HL-60/S4 treated with phorbol 12-myristate 13-acetate at 8.2 ng/mL for 4 days and 3 days (cell line): Measurements from ENCODE around the gene PFDN4.

Source experiments
- in situ Hi-C: fragments of 300-500 bp; cut with MboI; formaldehyde crosslinking; loops from 2 replicates; pipeline ENCODE4 v1.15.0; 2022; ENCODE audit warnings: low sequenced_read_pairs

PFDN4 gene

GRCh38 chr20:54200487-54201267, 7.2 kb upstream of the PFDN4 start:
- in situ Hi-C loops: loop anchor here (25.0 kb wide), 1 partner anchor 638 kb away; no protein-coding TSS in a partner anchor

DNA sequence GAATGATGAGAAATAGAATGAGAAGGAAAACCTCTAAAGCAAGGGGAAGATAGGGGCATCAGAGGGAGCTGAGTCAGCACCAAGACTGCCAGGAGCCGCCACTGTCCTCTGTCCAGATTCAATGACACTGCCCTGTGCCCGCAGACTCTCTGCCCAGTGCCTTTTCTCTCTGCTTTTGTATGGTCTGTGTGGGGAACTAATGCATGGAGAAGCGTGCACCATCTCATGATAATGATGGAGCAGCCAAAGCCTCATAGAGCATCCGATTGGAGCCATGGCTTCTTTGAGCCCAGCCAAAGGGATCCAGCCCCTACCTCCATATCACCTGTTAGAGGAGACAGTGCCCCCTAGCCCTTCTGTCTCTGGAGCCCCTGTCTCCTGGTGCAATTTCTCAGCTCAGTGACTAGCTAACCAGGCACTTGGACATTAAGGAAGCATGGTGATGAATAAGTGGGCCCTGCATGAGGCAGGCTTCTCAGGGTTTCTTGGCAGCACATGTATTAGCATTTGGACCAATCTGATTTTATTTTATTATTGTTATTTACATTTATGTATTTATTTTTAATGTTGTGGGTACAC, 6.5 kb upstream of the PFDN4 start:
- in situ Hi-C loops: loop anchor here (25.0 kb wide), 1 partner anchor 639 kb away; no protein-coding TSS in a partner anchor

- in situ Hi-C loops: loop anchor here (25.0 kb wide), 1 partner anchor 641 kb away; no protein-coding TSS in a partner anchor
These were observed 4.6 kb upstream of the PFDN4 start for GRCh38 chr20:54203281-54203680.

- in situ Hi-C loops: loop anchor here (25.0 kb wide), 1 partner anchor 642 kb away; no protein-coding TSS in a partner anchor
These were observed 3.8 kb upstream of the PFDN4 start for GRCh38 chr20:54204063-54204462.

GRCh38 chr20:54204481-54204880, 3.4 kb upstream of the PFDN4 start:
- in situ Hi-C loops: loop anchor here (25.0 kb wide), 1 partner anchor 642 kb away; no protein-coding TSS in a partner anchor

DNA sequence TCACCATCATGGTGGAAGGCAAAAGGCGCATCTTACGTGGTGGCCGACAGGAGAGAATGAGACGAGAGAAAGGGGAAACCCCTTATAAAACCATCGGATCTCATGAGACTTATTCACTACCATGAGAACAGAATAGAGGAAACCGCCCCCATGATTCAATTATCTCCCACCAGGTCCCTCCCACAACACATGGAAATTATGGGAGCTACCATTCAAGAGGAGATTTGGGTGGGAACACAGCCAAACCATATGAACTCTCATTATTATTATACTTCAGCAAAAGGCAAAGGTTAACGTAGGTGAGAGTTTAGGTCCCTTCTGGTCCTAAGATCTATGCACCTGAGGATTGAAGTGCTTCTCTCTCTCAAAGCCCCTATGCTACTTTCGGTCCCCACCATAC, 2.4 kb upstream of the PFDN4 start:
- in situ Hi-C loops: loop anchor here (25.0 kb wide), 1 partner anchor 643 kb away; no protein-coding TSS in a partner anchor

GRCh38 chr20:54207053-54207742, 689 bp upstream of the PFDN4 start:
- in situ Hi-C loops: loop anchor here (25.0 kb wide), 1 partner anchor 645 kb away; no protein-coding TSS in a partner anchor

GRCh38 chr20:54208548-54209176, 775 bp downstream of the PFDN4 start:
- in situ Hi-C loops: loop anchor here (25.0 kb wide), 1 partner anchor 646 kb away; no protein-coding TSS in a partner anchor

DNA sequence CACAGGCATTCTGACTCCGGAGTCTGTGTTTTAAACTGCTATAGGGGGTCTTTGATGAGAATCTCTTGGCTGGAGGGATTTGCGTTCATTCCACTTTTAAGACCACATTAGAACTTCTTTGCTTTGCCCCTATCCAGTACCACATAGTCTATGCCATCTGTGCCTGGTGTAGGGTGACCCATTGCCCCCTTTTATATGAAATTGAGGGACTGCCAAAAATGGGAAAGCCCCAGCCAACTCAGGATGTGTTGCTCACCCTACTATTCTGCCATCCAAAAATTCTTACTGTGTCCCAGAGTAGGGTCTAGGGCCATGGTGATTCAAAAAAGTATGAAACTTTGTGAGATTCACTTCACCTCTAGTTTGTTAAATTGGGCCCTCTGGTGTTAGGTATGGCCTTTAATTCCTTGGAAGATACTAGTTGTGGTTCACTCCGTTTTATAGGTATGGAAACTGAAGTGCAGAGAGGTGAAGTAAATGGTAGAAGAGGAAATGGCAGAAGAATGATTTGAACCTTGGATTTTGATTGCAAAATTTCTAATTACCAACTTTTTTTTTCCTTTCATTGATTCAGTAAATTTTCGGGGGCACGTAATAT, 1.4 kb downstream of the PFDN4 start:
- in situ Hi-C loops: loop anchor here (25.0 kb wide), 1 partner anchor 647 kb away; no protein-coding TSS in a partner anchor

- in situ Hi-C loops: loop anchor here (25.0 kb wide), 1 partner anchor 650 kb away; no protein-coding TSS in a partner anchor
These were observed 4.3 kb downstream of the PFDN4 start for GRCh38 chr20:54212226-54212625.

DNA sequence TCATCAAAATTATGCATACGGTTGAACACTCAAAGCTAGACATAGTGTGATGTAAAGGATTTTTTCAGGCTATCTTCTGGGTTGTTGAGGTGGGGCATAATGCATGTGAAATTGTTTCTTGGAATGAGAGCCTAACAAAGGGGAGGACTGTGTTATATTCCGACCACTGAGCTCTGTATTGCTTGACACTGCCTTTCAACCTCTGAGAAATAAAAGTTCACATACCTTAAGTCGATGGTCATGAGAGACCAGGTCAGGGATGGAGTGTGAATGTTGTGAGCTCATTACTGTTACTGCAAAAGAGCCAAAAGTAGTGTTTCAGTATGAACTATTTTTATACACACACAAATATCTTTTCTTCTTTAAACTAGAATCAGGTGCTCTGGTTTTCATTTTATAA, 5.0 kb downstream of the PFDN4 start:
- in situ Hi-C loops: loop anchor here (25.0 kb wide), 1 partner anchor 651 kb away; no protein-coding TSS in a partner anchor

GRCh38 chr20:54214566-54214965, 6.7 kb downstream of the PFDN4 start:
- in situ Hi-C loops: loop anchor here (25.0 kb wide), 1 partner anchor 652 kb away; no protein-coding TSS in a partner anchor

GRCh38 chr20:54215157-54215789, 7.4 kb downstream of the PFDN4 start:
- in situ Hi-C loops: loop anchor here (25.0 kb wide), 1 partner anchor 653 kb away; no protein-coding TSS in a partner anchor

DNA sequence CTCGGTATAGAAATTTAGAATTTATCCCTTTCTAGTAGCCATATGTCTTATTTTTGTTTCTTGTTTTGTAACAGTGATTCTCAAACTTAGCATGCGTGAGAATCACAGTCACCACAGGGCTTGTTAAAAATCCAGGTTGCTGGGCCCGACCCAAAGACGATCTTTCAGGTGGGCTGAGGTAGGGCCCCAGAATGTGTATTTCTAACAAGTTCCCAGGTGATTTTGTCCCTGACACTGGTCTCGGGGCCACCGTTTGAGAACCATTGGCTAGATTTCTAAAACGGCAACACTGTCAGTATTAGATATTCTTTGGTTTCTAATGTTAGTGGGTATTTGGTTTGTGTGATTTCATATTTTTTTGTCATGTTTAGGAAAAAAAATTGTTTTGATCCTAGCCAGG, 9.9 kb downstream of the PFDN4 start:
- in situ Hi-C loops: loop anchor here (25.0 kb wide), 1 partner anchor 655 kb away; no protein-coding TSS in a partner anchor

DNA sequence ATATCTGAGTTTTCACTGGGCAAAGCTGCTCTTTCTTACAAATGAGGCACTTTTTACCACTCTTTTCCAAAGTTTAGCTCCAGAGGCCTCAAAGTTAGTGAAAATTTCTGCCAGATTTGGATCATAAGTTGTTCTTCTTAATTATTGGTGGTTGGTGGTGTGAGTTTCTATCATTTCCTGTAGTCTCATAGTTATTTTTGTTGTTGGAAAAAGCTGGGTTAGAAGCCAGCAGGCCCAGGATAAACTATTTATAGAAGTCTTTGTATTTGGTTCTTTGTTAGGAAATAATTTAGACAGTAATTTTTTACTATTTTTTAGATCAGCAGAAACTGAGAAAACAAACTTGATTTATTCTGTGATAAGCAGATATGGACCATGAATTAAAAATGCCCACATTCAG, 10.6 kb downstream of the PFDN4 start:
- in situ Hi-C loops: loop anchor here (25.0 kb wide), 1 partner anchor 656 kb away; no protein-coding TSS in a partner anchor

GRCh38 chr20:54219751-54220426, 12.0 kb downstream of the PFDN4 start:
- in situ Hi-C loops: loop anchor here (25.0 kb wide), 1 partner anchor 658 kb away; no protein-coding TSS in a partner anchor

DNA sequence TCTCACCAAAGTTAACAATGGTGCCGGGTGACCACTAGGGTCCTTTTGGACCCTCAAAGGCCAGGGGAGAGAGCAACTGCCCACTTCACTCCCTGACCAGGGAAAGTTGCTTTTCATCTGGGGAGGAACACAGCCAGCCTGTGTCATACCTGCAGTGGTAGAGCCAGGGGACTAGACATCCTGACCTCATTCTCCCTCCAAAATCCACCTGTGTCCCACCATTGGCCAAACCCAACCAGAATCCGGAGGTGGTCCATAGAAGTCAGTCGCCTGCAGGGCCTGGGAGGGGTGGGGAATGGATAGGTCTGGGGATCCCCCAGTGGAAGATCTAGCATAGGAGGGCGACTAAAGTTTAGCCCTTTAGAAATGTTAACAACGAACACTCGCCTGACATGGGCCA, 12.8 kb downstream of the PFDN4 start:
- in situ Hi-C loops: loop anchor here (25.0 kb wide), 1 partner anchor 658 kb away; no protein-coding TSS in a partner anchor

DNA sequence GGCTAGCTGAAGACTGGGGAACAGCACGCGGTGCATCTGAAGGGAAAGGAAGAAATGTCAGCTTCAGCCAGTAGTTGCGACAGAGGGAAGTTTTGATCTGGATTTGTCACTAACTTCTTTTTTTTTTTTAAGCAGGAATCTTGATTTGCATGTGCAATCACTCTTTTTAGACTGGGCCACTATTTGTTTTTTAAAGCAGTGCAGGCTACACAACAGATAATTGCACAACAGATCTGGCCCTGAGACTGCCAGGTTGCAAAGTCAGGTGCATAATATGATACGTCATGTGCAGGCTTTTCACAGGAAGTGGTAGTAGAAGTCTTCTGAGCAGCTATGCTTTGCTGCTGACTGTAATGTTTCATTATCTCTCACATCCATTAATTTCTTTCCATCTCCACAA, 13.5 kb downstream of the PFDN4 start:
- in situ Hi-C loops: loop anchor here (25.0 kb wide), 1 partner anchor 659 kb away; no protein-coding TSS in a partner anchor
